ENCODE measurements around the gene SPACA7. TPM values are rescaled to one million over a fixed set of nuclear protein-coding genes. Genes with fewer than 3 reads are reported as not detected.

Gene SPACA7
- total RNA-seq, 1 donor from 2014 or later = not detected

DNA sequence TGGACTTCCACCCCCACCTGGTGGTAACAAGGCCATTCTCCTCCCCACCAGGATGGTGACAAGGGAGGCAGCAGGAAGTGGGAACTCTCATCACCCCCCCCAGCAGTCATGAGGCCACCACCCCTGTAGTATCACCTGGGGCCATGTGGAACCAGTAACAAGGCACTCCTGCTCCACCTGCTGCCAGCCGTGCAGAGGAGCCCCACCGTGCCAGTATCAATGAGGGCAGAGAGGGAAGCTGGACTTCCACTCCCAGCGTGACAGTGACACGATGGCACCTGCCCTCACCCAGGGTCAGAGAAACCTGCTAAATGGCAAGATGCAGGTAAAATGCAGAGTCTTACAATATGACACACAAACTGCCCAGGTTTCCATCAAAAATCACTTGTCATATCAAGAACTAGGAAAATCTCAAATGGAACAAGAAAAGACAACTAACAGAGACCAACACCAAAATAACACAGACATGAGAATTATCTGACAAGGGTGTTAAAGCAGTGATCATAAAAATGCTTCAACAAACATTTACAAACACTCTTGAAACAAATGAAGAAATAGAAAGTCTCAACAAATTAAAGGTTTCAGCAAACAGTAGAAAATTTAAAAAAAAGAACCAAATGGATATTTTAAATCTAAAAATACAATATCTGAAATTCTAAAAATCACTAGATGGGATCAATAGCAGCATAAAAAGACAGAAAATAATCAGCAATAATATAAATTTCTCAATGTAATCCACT, 9.1 kb upstream of the SPACA7 start:
- H3K27ac Mint-ChIP-seq (ENCODE audit: unreplicated experiment) = no peak overlapping the region

DNA sequence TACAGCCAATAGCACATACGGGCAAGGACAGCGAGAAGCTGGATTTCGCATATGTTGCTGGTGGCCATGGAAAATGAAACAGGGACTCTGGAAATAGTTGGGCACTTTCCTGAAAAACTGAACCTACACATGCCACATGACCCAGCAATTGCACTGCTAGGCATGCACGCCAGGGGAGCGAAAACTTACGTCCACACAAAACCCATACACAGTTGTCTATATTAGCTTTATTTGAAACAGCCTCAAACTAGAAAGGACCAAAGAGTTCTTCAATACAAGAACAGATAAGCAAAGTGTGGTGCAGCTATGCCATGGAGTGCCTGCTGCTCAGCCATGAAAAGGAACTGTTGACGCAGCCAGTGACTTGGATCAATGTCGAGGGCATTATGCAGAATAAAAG, 7.3 kb upstream of the SPACA7 start:
- Mint-ChIP-seq H3K4me1 (ENCODE audit: unreplicated experiment) (peaks cover 12% of the 10 kb centered on the region), H3K27ac (ENCODE audit: unreplicated experiment) (no peak overlapping the region), H3K27me3 (ENCODE audit: unreplicated experiment) (peaks cover 9% of the 10 kb centered on the region), H3K4me3 (ENCODE audit: unreplicated experiment) (no peak overlapping the region), H3K9me3 (ENCODE audit: unreplicated experiment) (no peaks in the 10 kb centered on the region), H3K36me3 (ENCODE audit: low read depth, unreplicated experiment) (no peaks in the 10 kb centered on the region)
- TF ChIP-seq, protein P1, sequence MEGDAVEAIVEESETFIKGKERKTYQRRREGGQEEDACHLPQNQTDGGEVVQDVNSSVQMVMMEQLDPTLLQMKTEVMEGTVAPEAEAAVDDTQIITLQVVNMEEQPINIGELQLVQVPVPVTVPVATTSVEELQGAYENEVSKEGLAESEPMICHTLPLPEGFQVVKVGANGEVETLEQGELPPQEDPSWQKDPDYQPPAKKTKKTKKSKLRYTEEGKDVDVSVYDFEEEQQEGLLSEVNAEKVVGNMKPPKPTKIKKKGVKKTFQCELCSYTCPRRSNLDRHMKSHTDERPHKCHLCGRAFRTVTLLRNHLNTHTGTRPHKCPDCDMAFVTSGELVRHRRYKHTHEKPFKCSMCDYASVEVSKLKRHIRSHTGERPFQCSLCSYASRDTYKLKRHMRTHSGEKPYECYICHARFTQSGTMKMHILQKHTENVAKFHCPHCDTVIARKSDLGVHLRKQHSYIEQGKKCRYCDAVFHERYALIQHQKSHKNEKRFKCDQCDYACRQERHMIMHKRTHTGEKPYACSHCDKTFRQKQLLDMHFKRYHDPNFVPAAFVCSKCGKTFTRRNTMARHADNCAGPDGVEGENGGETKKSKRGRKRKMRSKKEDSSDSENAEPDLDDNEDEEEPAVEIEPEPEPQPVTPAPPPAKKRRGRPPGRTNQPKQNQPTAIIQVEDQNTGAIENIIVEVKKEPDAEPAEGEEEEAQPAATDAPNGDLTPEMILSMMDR (IDR thresholded peaks at IDR 0.05; ENCODE audit: unreplicated experiment) = no peak
- DNase-seq (ENCODE audit: low spot score) = no peak

More for the DNA sequence above, 9.1 kb upstream of the SPACA7 start:
- TF ChIP-seq, protein P1 (IDR thresholded peaks at IDR 0.05; ENCODE audit: unreplicated experiment) = no peak
- H3K36me3 Mint-ChIP-seq (ENCODE audit: low read depth, unreplicated experiment) = no peaks in the 10 kb centered on the region
- H3K9me3 Mint-ChIP-seq (ENCODE audit: unreplicated experiment) = no peaks in the 10 kb centered on the region
- H3K27me3 Mint-ChIP-seq (ENCODE audit: unreplicated experiment) = peaks cover 11% of the 10 kb centered on the region
- H3K4me3 Mint-ChIP-seq (ENCODE audit: unreplicated experiment) = no peak overlapping the region
- peaks cover 9% of the 10 kb centered on the region for H3K4me1 Mint-ChIP-seq (ENCODE audit: unreplicated experiment)
- no peak for DNase-seq (ENCODE audit: low spot score)

DNA sequence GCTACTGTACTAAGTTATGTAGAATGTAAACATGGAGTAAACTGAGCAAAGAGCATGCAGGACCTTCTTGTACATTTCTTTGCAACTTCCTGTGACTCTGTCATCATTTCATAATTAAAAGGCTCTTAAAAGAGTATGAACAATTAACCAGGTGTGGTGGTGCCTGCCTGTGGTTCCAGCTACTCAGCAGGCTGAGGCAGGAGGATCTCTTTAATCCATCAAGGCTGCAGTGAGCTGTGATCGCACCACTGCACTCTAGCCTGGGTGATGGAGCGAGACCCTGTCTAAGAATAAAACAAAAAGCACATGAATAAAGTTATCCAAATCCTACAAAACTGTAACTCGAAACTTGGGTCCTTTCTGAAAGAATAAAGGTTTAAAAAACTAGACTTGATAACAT, 5.8 kb upstream of the SPACA7 start:
- H3K36me3 Mint-ChIP-seq (ENCODE audit: low read depth, unreplicated experiment) = peaks cover 5% of the 10 kb centered on the region
- no peak overlapping the region for H3K4me3 Mint-ChIP-seq (ENCODE audit: unreplicated experiment)
- H3K9me3 Mint-ChIP-seq (ENCODE audit: unreplicated experiment) = no peaks in the 10 kb centered on the region
- H3K27me3 Mint-ChIP-seq (ENCODE audit: unreplicated experiment) = peaks cover 3% of the 10 kb centered on the region
- TF ChIP-seq, protein P1 (IDR thresholded peaks at IDR 0.05; ENCODE audit: unreplicated experiment) = no peak
- H3K4me1 Mint-ChIP-seq (ENCODE audit: unreplicated experiment) = peaks cover 12% of the 10 kb centered on the region
- no peak for DNase-seq (ENCODE audit: low spot score)
- no peak overlapping the region for H3K27ac Mint-ChIP-seq (ENCODE audit: unreplicated experiment)

- peaks cover 5% of the 10 kb centered on the region for H3K36me3 Mint-ChIP-seq (ENCODE audit: low read depth, unreplicated experiment)
- no peaks in the 10 kb centered on the region for H3K27me3 Mint-ChIP-seq (ENCODE audit: unreplicated experiment)
- no peak overlapping the region for H3K27ac Mint-ChIP-seq (ENCODE audit: unreplicated experiment)
- no peaks in the 10 kb centered on the region for H3K9me3 Mint-ChIP-seq (ENCODE audit: unreplicated experiment)
- H3K4me1 Mint-ChIP-seq (ENCODE audit: unreplicated experiment) = peaks cover 12% of the 10 kb centered on the region
- H3K4me3 Mint-ChIP-seq (ENCODE audit: unreplicated experiment) = no peak overlapping the region
- DNase-seq (ENCODE audit: low spot score) = no peak
- TF ChIP-seq, protein P1 (IDR thresholded peaks at IDR 0.05; ENCODE audit: unreplicated experiment) = no peak
Observed at GRCh38 chr13:112374271-112374670, 1.9 kb upstream of the SPACA7 start.

GRCh38 chr13:112391746-112392145, 15.6 kb downstream of the SPACA7 start:
- Mint-ChIP-seq H3K9me3 (ENCODE audit: unreplicated experiment) (no peaks in the 10 kb centered on the region), H3K4me3 (ENCODE audit: unreplicated experiment) (no peak overlapping the region), H3K27me3 (ENCODE audit: unreplicated experiment) (peaks cover 1% of the 10 kb centered on the region), H3K27ac (ENCODE audit: unreplicated experiment) (no peak overlapping the region), H3K4me1 (ENCODE audit: unreplicated experiment) (no peaks in the 10 kb centered on the region), H3K36me3 (ENCODE audit: low read depth, unreplicated experiment) (no peaks in the 10 kb centered on the region)
- TF ChIP-seq, protein P1 (IDR thresholded peaks at IDR 0.05; ENCODE audit: unreplicated experiment) = no peak
- no peak for DNase-seq (ENCODE audit: low spot score)

All from endothelial cell (in vitro differentiated cells).